H1 (cell line): ENCODE measurements around the gene RPS27. TPM values are rescaled to one million over a fixed set of nuclear protein-coding genes. Genes with fewer than 3 reads are reported as not detected.

Source experiments
- ASH2L ChIP-seq: fragments of 200-600, 300-600 bp; sonication (generic); IDR thresholded peaks from one replicate; pipeline ENCODE4 v1.7.1; 2017; ENCODE audit warnings: low read length
- SAP30 ChIP-seq: fragments of 300-600 bp; sonication (generic); IDR thresholded peaks from 2 replicates; pipeline ENCODE4 v1.7.1; 2012; ENCODE audit warnings: low read length, moderate library complexity, mild to moderate bottlenecking, inconsistent platforms; ENCODE audit not compliant: insufficient read depth, insufficient replicate concordance
- polyA plus RNA-seq, 7 experiments: library from polyadenylated mRNA; depleted of rRNA in 3 of 7; stranded (reverse) in 5 of 7; unstranded in 2 of 7; fragments of >200 nt in 5 of 7; fragments of 200-250 nt in 2 of 7; gene quantifications; 1 replicate in 5 of 7; 2 replicates in 1 of 7; 4 replicates in 1 of 7; pipeline versions ENCODE4 v1.2.1 to v1.2.3, GENCODE V29; 2011 to 2013; ENCODE audit warnings: missing spikeins in 2 of 7, mixed read lengths in 2 of 7
- total RNA-seq: library from RNA; stranded (reverse); fragmentation: NEBNext Ultra II Directional; extraction: Animal tissue kit (Norgen Biotek cat#: 25700); gene quantifications from 2 replicates; pipeline ENCODE4 v1.2.1, GENCODE V29; 2021
- TF ChIP-seq, protein P1 (sequence below), 3 experiments: IDR thresholded peaks; 1 replicate in 2 of 3; 2 replicates in 1 of 3; pipeline versions ENCODE4 v1.5.1 to v1.6.1; 2011; ENCODE audit warnings: low read length in 3 of 3, mild to moderate bottlenecking in 3 of 3, inconsistent platforms in 2 of 3, low read depth in 1 of 3, moderate library complexity in 1 of 3; ENCODE audit not compliant: insufficient read depth in 1 of 3; ENCODE audit errors: control extremely low read depth in 1 of 3

The RPS27 gene
- total and polyA plus RNA-seq, 2 of the 8 experiments (the other 6 are each of a cell fraction or from before 2014, with no cell fraction given), result 1,810 to 3,155 TPM

DNA sequence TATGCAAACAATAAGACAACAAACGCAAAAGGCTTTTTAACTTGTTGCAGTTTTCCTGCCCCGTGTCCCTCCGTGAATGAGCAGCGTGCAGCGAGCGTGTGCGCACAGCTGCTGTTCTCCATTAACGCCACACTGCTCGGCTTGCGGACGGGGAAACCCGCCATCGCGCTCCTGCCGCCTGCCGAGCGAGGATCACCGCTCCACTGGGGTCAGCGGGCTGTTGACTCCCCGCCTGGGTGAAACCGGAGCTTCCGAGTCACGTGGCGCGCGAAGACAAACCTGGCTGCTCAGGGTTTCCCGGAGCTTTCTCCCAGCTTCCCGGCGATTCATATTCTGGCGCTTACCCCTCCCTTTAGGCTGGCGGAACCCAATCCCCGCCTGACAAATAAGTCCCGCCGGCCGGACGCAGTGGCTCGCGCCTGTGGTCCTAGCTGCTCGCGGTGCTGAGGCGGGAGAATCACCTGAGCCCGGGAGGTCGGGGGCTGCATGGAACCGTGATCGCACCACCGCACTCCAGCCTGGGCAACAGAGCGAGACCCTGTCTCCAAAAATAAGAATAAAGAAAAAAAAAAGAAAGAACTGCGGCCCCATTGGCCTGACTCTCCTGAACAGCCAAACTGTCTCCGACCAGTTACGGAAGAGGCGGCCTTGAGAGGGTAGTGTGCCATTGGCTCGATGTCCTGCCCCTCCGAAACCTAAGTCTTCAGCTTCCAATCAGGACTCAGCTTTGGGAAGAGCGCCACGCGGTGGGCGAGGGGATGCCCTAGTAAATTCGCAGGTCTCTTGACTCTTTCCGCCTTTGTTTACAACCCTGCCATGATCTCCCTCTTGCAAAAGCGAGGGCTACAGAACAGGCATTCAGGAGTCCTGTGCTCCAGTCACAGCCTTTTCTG lies 23.2 kb upstream of the RPS27 start, which contains the start of gene CREB3L4 (continued):
- TF ChIP-seq, protein P1, sequence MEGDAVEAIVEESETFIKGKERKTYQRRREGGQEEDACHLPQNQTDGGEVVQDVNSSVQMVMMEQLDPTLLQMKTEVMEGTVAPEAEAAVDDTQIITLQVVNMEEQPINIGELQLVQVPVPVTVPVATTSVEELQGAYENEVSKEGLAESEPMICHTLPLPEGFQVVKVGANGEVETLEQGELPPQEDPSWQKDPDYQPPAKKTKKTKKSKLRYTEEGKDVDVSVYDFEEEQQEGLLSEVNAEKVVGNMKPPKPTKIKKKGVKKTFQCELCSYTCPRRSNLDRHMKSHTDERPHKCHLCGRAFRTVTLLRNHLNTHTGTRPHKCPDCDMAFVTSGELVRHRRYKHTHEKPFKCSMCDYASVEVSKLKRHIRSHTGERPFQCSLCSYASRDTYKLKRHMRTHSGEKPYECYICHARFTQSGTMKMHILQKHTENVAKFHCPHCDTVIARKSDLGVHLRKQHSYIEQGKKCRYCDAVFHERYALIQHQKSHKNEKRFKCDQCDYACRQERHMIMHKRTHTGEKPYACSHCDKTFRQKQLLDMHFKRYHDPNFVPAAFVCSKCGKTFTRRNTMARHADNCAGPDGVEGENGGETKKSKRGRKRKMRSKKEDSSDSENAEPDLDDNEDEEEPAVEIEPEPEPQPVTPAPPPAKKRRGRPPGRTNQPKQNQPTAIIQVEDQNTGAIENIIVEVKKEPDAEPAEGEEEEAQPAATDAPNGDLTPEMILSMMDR (IDR thresholded peaks at IDR 0.05; ENCODE audit: control extremely low read depth in 1 of 3, insufficient read depth in 1 of 3, low read depth in 1 of 3, low read length in 3 of 3), result peak in 2 of 3 experiments; percentile 37 to 51; a peak in 2 of 4 replicates
- TF ChIP-seq ASH2L (peak; percentile 90), SAP30 (peak; percentile 6)
